WI38 (cell line): ENCODE results near the gene COMTD1.

Source experiments
- H3K4me3 ChIP-seq: 2 replicates; pipeline ENCODE4 v1.5.1; 2011; ENCODE audit warnings: low read depth, mild to moderate bottlenecking, control low read depth, low read length
- TF ChIP-seq, protein P1 (sequence below): IDR thresholded peaks from 2 replicates; pipeline ENCODE4 v1.5.1; 2012; ENCODE audit warnings: low read depth, mild to moderate bottlenecking, control low read depth, low read length

COMTD1 gene

DNA sequence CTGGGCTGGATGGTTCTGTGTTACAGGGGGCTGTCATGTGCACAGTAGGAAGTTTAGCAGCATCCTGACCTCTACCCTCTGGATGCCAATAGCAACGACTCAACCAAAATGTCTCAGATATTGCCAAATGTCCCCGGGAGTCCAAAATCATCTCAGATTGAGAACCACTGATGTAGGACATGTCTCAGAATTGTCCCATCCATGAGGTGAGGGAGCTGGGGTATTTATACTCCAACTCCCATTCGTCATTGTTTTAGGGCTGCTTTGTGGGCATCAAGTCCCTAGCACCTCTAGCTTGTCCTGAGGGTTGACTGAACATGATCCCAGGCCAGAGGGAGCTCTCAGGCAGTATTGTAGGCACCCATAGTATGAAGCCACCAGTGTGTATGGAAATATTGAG is 25.2 kb upstream of the COMTD1 start:
- TF ChIP-seq, protein P1, sequence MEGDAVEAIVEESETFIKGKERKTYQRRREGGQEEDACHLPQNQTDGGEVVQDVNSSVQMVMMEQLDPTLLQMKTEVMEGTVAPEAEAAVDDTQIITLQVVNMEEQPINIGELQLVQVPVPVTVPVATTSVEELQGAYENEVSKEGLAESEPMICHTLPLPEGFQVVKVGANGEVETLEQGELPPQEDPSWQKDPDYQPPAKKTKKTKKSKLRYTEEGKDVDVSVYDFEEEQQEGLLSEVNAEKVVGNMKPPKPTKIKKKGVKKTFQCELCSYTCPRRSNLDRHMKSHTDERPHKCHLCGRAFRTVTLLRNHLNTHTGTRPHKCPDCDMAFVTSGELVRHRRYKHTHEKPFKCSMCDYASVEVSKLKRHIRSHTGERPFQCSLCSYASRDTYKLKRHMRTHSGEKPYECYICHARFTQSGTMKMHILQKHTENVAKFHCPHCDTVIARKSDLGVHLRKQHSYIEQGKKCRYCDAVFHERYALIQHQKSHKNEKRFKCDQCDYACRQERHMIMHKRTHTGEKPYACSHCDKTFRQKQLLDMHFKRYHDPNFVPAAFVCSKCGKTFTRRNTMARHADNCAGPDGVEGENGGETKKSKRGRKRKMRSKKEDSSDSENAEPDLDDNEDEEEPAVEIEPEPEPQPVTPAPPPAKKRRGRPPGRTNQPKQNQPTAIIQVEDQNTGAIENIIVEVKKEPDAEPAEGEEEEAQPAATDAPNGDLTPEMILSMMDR = no peak
- H3K4me3 ChIP-seq = no peak overlapping the region

DNA sequence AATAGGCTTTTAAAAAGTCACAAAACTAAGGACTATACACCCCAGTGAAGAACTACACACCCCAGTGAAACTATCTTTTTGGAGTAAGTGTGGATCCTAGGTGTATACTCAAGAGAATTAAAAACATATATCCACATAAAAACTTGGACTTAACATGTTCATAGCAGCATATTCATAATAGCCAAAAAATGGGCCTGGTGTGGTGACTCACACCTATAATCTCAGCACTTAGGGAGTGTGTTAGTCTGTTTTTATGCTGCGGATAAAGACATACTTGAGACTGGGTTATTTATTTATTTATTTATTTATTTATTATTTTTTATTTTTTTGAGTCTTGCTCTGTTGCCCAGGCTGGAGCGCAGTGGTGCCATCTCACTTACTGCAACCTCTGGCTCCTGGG is 19.0 kb upstream of the COMTD1 start:
- TF ChIP-seq, protein P1 = no peak
- no peak overlapping the region for H3K4me3 ChIP-seq

DNA sequence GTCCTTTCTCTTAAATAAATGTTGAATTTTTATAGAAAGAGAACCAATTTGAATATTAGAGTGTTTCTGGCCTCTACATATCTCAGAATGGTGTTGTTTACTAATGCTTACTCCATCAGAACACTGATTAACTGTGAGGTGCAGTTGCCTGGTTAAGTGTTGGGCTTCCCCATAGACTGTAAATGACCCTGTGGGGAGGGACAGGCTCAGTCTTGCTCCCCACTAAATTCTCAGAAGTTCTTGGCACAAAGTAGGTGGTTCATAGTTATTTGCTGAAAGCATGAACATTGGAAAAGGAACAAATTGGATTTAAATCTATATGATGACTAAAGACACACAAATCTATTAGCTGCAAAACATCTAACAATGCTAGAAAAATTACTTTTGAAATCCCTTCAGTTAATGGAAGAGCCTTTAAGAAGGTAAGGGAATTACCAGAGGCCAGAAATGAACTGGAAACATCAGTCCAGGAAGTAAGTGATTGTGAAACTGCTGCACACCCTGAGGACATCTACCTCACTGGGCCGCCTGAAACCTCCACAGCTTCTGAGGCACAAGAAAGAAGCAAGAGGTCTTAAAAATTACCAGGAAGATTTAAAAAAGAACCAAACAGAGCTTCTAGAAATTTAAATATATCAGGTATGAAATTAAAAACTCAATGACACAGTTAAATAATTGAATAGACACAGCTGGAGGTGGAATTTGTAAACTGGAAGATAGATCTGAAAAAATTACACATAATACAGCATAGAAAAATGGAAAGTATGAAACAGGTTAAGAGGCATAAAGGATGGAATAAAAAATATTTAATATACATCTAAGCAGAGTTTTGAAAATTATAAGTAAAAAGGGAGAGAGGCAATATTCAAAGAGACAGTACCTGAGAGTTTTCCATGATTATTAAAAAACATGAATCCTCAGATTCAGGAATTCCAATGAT is 17.8 kb upstream of the COMTD1 start:
- TF ChIP-seq, protein P1 = no peak
- H3K4me3 ChIP-seq = no peak overlapping the region

DNA sequence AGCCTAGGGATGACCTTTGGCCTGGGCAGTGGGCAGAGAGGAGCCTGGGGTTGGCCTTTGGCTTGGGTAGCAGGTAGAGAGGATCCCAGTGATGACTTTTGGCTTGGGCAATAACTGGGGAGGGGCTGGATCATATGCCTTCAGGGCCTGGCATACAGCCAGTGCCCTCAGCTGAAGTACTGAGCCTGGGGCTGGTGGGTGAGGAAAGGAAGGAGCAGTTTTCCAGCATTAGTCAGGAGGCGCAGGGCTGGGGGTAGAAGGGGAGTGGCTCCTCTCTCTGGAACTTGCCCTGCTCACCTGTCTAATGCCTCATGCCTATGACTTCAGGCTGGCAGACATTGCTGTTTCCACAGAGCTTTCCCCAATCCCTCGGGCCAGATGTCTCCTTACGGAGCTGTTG is 15.2 kb upstream of the COMTD1 start:
- no peak overlapping the region for H3K4me3 ChIP-seq
- TF ChIP-seq, protein P1 = no peak

DNA sequence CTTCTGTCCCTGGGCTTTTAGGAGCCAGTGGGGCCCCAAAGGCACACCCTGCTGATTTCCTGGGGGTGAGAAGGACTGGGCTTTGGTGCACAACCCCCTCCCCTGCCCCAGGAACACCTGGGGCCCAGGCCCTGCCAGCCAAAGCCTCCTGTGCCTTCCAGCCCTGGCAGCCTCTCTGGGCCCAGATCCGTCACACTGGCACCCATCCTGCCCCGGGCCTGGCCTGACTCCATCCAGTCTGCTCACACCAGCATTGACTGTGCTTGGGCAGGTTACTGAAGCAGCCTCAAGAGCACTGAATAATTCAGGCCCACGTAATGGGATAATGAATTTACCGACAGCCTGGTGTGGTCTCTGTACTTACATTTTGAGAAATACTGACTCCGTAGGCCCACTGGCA is 12.0 kb upstream of the COMTD1 start:
- TF ChIP-seq, protein P1 = no peak
- H3K4me3 ChIP-seq = no peak overlapping the region

DNA sequence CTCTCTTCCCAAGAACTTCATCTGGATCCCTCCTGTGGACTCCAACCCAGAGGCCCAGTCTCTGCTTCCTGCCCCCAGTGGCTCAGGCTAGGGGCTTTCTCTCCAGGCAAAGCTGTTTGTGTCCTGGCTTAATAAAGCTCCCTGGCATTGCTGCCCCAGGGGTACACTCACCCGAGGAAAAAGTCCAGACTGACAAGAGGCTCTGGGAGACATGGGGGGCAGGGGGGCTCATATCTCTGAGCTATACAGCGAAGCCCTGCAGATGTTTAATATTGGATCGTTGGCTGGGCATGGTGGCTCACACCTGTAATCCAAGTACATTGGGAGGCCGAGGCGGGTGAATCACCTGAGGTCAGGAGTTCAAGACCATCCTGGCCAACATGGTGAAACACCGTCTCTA is 10.7 kb upstream of the COMTD1 start:
- TF ChIP-seq, protein P1 = no peak

More for the DNA sequence above, 10.7 kb upstream of the COMTD1 start:
- H3K4me3 ChIP-seq = no peak overlapping the region
